SKM-1 (cell line): ENCODE measurements around the gene TSKU.

ENCODE experiments used
- DNase-seq: peaks from one replicate; lab custom pipeline; 2025; ENCODE audit not compliant: unreplicated experiment; lab: John Stamatoyannopoulos, UW

Gene TSKU

GRCh38 chr11:76843907-76844306, 60.8 kb downstream of the TSKU start:
- no peak for DNase-seq

GRCh38 chr11:76844511-76844910, 61.4 kb downstream of the TSKU start:
- DNase-seq = no peak

GRCh38 chr11:76845069-76845468, 61.9 kb downstream of the TSKU start:
- DNase-seq = no peak

- no peak for DNase-seq
Observed at GRCh38 chr11:76846441-76846840, 63.3 kb downstream of the TSKU start.
